HG03097 (cell line): Measurements from ENCODE around the gene RCOR1.
"Not testable (repeated sequence)": the region's sequence is repeated elsewhere in the genome, so short reads cannot be mapped to it uniquely, and the experiment has no call there.

Source experiments
- ATAC-seq: cut with Tn5 transposase; IDR thresholded peaks from one replicate; pipeline ENCODE4 v1.9.1; 2021; ENCODE audit not compliant: unreplicated experiment, low FRiP score

Gene RCOR1

DNA sequence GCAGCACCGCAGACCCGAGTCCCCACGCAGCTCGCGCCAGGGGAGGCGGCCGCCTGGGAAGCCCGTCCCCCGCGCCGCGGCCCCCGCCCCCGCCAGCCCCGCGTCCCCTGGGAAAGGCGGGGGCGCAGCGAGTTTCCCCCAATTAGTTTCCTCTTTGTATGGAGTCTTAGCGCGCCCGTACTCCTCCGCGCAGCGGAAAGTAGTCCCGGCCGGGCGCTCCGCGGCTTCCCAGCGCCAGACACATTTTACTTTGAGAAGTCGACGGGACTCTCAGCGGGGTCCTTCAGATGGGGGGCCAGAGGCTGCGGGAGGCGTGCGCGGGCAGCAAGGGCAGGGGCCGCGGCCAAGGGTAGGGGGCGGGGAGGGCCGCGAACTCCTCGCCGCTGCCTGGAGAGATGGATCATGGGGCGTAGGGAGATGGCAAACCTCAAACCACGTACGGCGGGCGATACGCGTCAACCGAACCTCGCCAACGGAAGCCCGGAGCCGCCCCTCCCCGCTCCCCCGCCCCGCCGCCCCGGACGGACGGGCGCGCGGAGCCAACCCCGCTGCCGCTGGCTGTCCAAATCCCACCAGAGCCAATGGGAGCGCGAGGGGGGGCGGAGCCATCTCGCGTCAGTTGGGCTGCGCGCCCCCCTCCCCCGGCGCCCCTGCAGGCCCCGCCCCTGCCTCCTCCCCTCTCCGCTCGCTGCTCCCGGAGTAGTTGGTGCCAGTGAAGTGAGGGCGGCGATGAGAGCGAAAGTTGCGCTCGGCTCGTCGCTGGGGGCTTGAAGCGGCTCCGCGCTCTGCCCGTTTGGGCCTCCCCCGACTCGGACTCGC lies at the start of gene RCOR1:
RCOR1 (plus strand) TSS at position 706 of the 819 bp plus-strand sequence. CDS start 238 bp downstream, outside the sequence.
- ATAC-seq = peak; percentile 74

DNA sequence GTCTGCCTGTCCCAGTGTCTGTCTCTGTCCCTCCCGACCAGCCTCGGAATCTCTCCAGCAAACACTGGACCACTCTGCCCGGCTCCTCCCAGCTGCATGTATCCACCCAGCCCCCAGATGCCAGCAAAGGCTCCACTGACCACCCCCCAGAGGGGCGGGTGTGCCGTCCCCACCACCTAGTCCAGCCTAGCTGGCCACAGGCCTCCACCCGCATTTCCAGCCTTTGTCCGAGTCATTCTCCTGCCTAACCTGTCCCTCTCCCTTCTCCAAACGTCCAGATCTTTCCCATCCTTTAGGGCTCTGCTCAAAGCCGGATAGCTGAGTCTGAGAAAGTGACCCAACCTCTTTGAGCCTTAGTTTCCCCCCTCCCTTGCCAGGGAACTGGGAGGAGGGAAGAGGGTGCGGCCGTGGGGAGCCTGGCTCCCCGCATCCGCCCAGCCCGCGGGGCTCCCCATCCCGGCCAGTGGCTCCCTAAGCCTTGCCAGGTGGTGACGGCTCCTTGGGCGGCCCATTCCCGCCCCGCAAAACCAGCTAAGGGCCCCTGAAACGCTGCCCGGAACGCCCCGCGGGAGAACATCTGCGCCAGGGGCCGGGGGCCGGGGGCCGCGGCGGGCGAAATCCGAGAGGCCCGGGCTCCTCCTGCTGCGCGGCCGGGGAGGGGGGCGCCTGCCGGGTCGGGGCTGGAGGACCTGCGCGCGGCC lies 48.3 kb upstream of the RCOR1 start:
- ATAC-seq = no peak

DNA sequence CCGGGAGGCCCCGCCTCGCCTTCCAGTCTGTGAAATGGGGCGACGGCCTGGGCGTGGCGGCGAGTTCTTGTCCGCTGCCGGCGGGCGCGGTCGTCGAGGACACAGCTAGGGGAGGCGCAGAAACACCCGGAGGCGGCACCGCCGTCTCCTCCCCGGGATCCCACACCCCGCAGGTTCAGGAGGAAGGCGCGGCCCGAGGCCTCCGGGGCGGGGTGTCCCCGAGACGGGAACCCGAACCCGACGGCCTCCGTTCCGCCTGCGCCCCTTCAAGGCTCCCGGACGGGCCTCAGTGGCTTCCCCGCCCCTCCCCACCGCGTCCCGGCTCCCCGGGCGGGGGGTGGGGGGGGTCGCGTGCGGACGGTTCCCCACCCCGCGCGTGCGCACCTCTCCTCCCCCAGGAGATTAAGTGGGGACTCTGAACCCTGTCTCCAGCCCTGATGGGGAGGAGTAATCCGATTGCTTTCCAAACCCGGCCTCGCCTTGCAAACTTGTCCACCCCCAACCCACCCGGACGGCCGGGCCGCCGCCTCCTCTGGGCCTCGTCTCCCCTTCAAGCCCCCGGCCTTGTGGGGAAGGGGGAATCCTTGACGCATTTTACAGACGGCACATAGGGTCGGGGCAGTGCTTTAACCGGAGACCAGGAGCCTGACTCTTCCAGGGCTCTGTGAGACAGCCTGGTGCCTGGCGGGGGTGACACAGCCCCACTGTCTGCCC lies 47.5 kb upstream of the RCOR1 start:
- ATAC-seq = no peak

DNA sequence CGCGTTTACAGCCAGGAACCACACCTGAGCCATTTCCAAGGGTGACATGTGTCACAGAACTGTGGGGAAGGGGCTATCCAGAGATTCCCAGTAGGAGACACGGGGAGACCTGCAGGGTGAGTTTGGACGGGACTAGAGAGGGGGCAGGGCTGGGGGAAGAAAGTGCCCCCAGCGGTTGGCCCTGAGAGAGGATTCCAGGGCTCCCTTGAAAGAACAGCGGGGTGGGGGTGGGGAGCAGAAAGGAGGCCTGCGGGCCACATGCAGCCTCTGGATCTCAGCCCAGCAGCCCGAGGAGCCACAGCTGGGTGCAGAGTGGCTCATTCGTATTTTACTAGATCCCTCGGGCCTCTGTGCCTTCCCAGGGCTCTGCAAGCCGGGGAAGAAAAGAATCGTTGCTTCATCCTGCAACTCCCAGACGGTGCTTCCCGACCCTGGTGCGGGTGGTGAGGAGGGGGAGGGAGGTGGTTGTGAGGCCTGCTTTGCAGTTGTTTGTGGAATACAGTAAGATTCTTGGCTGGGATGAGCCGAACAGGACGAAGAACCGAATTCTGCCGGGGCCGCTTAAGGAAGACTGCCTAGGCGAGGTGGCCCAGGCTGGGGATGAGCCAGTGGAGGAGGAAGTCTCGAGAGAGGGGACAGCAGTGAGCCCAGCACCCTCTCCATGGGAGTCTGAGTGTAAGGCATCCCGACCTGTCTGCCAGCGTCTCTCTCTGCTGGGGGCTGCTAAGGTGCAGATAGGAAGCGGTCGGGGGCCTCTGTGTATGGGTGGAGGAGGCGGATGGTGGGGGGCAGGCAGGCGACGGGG lies 46.8 kb upstream of the RCOR1 start:
- ATAC-seq = no peak

DNA sequence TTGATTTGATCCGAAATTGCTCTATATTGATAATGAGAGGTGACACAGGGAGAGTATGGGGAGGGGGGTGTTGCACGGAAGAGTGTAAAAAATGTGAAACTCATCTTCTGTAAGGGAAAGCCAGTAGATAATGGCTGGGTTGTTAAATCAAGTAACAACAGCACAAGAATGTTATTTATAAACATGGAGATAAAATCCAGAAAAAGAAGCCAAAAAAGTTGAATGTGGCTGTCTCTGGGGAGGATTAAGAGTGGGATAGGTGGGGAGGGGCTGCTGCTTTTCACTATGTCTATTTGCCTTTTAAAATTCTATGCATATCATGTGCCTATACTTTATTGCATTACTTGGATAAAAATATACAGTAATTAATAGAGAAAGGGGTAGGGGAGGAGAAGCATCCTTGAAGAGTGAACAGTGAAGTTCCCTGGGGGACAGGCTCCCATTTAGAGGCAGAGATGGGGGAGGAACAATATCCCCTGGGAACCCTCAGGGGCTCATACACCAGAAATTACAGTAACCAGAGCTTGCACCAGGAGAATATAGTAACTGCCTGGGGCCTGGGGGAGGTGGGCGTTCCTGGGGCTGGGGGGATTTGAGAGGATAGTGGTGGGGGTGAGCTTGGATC lies 43.7 kb upstream of the RCOR1 start:
- no peak for ATAC-seq

DNA sequence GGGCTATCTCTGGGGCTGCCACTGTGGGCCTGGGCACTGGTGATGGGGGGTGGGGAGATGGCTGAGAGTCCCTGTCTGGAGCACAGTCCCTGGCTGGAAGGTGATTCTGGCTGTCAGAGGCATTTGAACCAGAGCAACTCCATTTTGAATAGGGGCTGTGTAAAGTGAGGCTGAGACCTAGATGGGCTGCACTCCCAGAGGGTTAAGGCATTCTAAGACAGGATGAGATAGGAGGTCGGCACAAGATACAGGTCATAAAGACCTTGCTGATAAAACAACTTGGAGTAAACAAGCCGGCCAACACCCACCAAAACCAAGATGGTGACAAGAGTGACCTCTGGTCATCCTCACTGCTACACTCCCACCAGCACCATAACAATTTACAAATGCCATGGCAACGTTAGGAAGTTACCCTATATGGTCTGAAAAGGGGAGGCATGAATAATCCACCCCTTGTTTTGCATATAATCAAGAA lies 41.5 kb upstream of the RCOR1 start:
- not testable (repeated sequence) for ATAC-seq

DNA sequence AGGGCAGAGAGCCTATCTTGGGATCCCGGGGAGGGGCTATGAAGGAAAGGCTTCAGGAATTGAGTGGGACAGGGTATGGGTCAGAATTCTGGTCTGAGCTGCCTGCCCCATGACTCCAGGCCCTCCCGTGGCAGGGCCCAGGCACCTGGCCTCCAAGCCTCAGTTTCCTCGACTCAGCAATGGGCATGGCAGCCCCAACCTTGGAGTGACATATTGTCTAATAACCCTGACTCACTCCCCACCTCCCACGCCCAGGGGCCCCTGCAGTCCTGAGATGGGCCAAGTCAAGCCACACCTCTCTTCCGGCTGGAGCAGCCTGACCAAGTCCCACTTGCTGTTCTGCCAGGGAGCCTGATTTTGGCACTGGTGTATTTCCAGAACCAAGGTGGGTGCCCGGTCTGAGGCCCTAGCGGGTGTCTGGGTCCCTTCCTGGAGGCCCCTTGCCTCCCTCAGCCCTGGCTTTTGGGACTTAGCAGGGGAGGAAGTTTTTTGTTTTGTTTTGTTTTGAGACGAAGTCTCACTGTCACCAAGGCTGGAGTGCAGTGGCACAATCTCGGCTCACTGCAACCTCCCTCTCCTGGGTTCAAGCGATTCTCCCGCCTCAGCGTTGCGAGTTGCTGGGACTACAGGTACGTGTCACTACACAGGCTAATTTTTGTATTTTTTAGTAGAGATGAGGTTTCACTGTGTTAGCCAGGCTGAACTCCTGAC lies 40.3 kb upstream of the RCOR1 start:
- no peak for ATAC-seq

DNA sequence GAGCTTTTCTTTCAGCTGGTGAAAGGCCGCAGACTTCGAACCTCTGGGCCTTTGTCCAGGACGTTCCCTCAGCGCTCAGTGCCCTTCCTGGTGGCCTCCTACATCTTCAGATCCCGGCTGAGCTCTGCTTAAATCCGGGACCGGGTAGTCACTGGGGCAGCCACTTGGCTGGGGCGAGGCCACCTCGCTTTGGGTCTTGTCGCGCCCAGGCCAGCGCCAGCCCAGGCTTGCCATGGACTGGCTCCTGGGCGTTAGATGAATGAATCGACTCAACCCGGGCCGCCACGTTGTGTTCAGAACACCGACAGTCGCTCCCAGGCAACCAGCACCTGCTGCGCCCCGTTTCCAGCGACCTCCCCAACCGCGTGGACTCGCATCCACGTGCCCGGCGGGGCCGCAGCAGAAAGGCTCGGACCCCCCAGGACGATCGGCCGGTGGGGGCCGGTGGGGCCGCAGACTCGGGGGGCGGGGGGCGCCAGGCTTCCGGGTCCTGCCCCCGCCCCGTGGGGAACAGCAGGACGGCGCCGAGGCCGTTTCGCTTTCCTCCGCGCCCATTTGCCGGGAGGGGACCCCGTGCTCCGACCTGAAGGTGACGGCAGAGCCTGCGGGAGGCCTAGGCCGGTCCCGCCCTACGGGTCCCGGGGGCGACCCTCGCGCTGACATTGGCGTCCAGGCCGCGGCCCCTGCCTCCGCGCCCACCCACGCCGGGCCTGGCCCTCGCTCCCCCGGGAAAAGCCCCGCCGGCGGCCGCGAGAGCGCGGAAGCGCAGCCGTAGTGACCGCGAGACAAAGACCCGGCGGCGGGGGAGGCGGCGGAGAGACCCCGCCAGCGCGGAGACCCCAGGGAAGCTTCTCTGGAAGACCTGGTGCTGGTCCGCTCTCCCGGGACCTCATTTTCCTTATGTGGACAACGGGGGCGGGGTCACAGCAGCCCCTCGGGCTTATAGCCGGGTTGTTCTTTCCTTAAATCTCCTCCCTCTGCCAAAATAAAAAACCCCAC lies 37.3 kb upstream of the RCOR1 start:
- no peak for ATAC-seq

DNA sequence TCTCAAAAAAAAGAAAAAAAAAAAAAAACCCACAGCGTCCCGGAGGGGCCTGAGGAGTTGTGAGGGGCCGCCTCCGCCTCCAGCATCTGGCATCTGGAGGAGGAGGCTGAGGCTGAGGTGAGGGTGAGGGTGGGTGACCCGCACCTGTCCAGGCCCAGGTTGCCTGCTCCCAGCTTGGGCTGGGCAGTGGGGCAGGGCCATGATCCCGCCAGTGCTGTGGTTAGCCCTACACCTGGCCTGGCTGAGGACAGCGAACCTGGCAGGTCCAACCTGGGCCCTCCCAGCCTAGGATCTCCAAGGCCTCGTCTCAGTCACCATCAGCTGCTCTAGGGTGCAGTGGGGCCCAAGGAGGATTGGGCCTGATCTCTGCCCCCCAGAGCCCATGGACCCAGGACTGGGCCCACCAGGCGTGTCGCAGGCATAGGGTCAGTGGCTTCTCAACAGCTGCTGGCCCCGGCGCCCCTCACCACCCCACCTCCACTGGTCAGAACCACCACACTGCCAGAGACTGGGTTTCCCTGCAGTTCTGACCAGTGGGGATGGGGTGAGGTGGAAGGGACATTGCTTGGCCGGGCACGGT lies 36.3 kb upstream of the RCOR1 start:
- no peak for ATAC-seq

DNA sequence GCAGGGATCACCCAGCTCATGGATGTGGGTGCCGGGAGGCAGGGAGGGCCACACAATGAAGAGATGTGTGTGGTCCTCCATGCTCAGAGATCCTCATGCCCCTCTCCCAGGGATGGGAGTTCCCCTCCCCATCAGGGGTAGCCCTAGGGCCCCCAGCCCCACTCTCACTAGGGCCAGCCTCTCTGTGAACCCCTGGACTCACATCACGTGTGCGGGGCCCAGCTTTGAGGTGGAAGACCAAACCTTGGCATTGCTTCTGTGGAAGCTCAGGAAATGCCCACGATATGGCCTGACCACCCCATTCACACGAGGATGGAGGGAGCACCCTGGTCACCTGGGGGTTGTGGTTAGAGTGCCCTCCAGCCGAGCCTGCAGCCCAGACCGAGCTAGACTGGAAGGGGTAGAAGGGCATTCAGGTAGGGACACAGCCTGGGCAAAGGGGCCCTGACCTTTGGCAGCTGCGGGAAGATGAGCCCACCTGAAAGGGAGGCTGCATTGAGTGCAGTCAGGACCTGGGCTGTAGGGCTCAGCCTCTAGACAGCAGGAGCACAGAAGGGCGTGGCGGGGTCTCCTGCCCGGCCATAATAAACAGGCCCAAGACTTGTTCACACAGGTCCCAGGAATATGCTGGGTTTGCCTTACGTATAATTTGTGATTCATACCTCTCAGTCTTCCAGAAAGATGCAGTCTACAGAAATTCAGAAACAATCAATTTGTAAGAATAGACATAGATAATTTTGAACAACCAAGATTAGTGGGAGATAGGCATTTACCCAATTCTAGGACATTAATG lies 34.8 kb upstream of the RCOR1 start:
- no peak for ATAC-seq

DNA sequence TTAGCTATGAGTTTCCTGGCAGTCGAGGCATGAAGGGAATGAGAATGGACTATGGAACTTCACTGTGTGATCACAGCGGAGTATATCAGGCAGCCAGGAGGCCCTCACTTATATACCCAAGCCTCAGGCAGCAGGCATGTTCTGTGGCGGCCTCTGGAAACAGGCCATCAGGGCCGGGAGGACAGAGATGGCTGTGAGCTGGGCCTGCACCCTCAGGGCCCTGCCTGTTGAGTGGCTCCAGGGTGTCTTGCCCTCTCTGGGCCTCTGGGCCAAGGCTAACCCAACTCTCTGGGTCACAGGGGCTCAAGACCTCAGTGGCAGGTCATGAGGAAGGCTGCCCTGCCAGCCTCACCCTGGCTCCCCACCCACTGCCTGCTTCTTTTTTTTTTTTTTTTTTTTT lies 33.9 kb upstream of the RCOR1 start:
- no peak for ATAC-seq

DNA sequence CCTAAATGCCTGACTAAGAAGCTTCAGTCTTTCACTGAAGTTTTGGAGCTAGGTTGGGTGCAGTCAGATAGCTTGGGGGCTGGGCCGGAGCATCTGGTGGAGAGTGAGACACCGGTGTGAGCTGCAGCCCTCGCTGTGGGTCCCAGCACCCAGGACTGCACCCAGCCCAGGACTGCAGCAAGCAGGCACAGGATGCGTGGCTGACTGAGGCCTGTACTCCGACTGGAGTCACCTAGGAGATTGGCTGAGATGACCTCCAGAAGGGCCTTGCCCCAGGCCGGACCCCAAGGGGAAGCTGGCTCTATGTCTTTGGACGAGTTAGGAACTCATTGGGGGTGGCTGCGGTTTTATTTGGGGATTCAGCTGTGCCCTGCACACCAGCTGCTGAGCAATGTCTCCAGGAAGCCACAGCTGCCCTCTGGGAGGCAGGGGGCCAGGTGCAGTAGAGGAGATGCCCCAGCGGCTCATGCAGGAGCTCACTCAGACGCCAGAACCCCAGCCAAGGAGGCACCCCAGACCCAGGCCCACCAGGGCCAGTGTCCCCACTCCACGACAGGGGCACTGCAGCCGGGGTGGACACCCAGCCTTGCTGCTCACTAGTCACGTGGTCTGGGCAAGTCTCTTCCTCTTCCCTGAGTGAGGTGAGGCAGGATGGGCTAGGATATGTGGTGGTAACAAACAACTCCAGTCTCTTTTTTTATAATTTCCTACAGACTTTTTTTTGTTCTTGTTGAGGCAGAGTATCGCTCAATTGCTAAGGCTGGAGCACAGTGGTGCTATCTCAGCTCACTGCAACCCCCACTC lies 31.8 kb upstream of the RCOR1 start:
- ATAC-seq = no peak

DNA sequence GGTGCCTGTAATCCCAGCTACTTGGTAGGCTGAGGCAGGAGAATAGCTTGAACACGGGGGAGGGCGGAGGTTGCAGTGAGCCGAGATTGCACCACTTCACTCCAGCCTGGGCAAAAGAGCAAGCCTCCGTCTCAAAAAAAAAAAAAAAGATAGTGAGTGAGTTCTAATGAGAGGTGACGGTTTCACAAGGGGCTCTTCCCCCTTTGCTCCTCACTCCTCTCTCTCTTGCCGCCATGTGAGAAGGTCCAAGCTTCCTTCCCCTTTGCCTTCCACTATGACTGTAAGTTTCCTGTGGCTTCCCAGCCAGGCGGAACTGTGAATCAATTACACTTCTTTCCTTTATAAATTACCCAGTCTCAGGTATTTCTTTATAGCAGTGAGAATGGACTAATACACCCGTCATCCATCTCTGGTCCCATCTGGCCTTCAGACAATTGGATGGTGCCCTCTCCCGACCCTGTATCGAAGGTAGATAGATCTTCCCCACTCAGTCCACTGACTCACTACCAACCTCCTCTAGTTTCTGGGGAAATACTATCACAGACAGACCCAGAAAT lies 27.0 kb upstream of the RCOR1 start:
- ATAC-seq = no peak

DNA sequence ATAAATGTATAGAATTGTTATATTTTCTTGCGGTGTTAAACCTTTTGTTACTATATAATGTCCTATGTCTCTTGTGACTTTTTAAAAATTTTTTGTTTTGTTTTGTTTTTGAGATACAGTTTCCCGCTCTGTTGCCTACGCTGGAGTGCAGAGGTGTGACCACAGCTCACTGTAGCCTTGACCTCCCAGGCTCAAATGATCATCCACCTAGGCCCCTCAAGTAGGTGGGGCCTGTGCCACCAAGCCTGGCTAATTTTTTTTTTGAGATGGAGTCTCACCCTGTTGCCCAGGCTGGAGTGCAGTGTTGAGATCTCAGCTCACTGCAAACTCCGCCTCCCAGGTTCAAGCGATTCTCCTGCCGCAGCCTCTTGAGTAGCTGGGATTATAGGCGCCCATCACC lies 26.5 kb upstream of the RCOR1 start:
- ATAC-seq = no peak

DNA sequence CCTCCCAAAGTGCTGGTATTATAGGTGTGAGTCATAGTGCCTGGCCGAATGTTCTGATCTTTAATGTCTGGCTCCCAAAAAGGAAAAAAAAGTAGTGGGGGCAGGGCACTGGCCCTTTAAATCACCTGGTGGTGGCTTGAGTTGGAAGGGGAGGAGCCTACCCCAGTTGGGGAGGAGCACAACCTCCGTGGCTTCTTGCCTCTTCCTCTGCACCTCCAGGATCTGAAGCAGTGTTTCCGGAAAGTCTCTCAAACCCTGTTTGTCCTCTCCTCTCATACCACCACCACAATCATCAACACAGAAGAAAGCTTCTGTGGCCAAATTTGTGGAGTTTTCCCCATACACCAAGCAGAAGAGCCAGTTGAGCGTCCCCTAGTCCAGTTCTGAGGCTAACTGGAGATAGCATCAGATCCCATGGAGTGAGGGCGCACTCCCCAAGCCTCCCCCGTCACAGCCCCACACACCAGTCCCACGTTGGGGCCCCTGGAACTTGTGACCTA lies 24.3 kb upstream of the RCOR1 start:
- no peak for ATAC-seq
